ENCODE measurements around the gene MRPL45.

MRPL45 gene

DNA sequence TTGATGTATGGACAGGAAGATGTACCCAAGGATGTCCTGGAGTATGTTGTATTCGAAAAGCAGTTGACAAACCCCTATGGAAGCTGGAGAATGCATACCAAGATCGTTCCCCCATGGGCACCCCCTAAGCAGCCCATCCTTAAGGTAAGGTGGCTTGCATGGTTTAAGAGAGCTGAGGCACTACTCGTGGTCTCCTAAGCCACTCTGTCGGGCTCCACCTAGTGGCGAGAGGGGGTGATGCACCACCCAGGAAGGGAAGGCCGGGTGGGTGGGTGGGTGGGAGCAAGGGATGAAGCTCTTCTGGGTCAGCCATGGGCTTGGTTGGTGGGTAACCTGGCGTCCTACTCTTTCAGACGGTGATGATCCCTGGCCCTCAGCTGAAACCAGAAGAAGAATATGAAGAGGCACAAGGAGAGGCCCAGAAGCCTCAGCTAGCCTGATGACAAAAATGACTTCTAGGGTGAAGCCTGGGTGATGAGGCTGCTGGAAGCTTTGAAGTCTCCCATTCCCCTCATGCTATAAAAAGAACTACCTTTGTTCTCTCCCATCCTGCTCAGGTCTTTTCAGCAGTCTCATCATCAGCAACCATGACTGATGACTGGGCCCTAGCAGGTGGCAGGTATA is 25.3 kb downstream of the MRPL45 start:
- Histone ChIP-seq H3K4me3 (ENCODE audit: low read depth, low read length) (no peak overlapping the region), H3K27ac (no peak overlapping the region), H3K36me3 (peaks cover 26% of the 10 kb centered on the region), H3K9me3 (ENCODE audit: severe bottlenecking) (no peaks in the 10 kb centered on the region), H3K27me3 (ENCODE audit: insufficient read depth, low read depth, severe bottlenecking) (no peaks in the 10 kb centered on the region)
- TF ChIP-seq, protein P1, sequence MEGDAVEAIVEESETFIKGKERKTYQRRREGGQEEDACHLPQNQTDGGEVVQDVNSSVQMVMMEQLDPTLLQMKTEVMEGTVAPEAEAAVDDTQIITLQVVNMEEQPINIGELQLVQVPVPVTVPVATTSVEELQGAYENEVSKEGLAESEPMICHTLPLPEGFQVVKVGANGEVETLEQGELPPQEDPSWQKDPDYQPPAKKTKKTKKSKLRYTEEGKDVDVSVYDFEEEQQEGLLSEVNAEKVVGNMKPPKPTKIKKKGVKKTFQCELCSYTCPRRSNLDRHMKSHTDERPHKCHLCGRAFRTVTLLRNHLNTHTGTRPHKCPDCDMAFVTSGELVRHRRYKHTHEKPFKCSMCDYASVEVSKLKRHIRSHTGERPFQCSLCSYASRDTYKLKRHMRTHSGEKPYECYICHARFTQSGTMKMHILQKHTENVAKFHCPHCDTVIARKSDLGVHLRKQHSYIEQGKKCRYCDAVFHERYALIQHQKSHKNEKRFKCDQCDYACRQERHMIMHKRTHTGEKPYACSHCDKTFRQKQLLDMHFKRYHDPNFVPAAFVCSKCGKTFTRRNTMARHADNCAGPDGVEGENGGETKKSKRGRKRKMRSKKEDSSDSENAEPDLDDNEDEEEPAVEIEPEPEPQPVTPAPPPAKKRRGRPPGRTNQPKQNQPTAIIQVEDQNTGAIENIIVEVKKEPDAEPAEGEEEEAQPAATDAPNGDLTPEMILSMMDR (IDR thresholded peaks at IDR 0.05; ENCODE audit: low read depth, low read length), result peak; percentile 81
- peak; percentile 71 for DNase-seq

- H3K27ac ChIP-seq, result no peak overlapping the region
- peaks cover 26% of the 10 kb centered on the region for H3K36me3 ChIP-seq
- DNase-seq, result no peak
Measured at GRCh38 chr17:38322897-38323296, 25.9 kb downstream of the MRPL45 start.

GRCh38 chr17:38324141-38324697 is 27.3 kb downstream of the MRPL45 start:
- DNase-seq, result no peak
- no peak overlapping the region for H3K27ac ChIP-seq
- H3K27me3 ChIP-seq (ENCODE audit: insufficient read depth, low read depth, severe bottlenecking), result no peaks in the 10 kb centered on the region
- peaks cover 24% of the 10 kb centered on the region for H3K36me3 ChIP-seq
- TF ChIP-seq, protein P1 (IDR thresholded peaks at IDR 0.05; ENCODE audit: low read depth, low read length), result no peak
- H3K9me3 ChIP-seq (ENCODE audit: severe bottlenecking), result no peaks in the 10 kb centered on the region
- H3K4me3 ChIP-seq (ENCODE audit: low read depth, low read length), result no peak overlapping the region

More at GRCh38 chr17:38322897-38323296, 25.9 kb downstream of the MRPL45 start:
- Histone ChIP-seq H3K27me3 (ENCODE audit: insufficient read depth, low read depth, severe bottlenecking) (no peaks in the 10 kb centered on the region), H3K4me3 (ENCODE audit: low read depth, low read length) (no peak overlapping the region), H3K9me3 (ENCODE audit: severe bottlenecking) (no peaks in the 10 kb centered on the region)
- TF ChIP-seq, protein P1 (IDR thresholded peaks at IDR 0.05; ENCODE audit: low read depth, low read length), result no peak

DNA sequence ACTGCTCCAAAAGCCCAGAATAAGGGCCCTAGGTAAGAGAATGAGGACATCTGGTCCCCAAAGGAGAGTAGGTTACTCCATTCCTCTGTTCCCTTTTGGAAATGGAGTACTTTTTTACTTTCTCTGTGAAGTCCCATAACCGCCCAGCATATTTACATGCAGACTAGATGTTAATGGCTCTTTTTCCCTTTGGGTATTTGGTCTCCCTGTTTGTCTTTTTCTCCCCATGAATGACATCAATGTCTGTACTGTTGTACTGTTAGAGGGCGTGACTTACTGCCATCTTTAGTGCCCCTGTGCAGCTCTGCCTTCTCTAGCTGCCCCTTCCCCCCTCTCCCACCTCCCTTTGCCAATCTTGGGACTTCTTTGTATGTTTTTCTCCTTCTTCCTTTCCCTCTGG is 27.8 kb downstream of the MRPL45 start:
- Histone ChIP-seq H3K9me3 (ENCODE audit: severe bottlenecking) (no peaks in the 10 kb centered on the region), H3K27me3 (ENCODE audit: insufficient read depth, low read depth, severe bottlenecking) (no peaks in the 10 kb centered on the region), H3K4me3 (ENCODE audit: low read depth, low read length) (no peak overlapping the region), H3K27ac (no peak overlapping the region), H3K36me3 (peaks cover 20% of the 10 kb centered on the region)
- DNase-seq, result no peak
- TF ChIP-seq, protein P1 (IDR thresholded peaks at IDR 0.05; ENCODE audit: low read depth, low read length), result no peak

- no peak overlapping the region for H3K4me3 ChIP-seq (ENCODE audit: low read depth, low read length)
- no peaks in the 10 kb centered on the region for H3K9me3 ChIP-seq (ENCODE audit: severe bottlenecking)
- H3K27ac ChIP-seq, result no peak overlapping the region
- no peaks in the 10 kb centered on the region for H3K27me3 ChIP-seq (ENCODE audit: insufficient read depth, low read depth, severe bottlenecking)
- peaks cover 20% of the 10 kb centered on the region for H3K36me3 ChIP-seq
- DNase-seq, result no peak
- TF ChIP-seq, protein P1 (IDR thresholded peaks at IDR 0.05; ENCODE audit: low read depth, low read length), result no peak
Measured at GRCh38 chr17:38325221-38325851, 28.4 kb downstream of the MRPL45 start.

Measured in WERI-Rb-1 (cell line).